Measurements from ENCODE around the gene SLC35A5. TPM values are rescaled to one million over a fixed set of nuclear protein-coding genes. Genes with fewer than 3 reads are reported as not detected.
A peak's percentile ranks its signal among the peaks of the same experiment; 100 is the strongest.

SLC35A5 gene
- total RNA-seq, 2 donors from 2014 or later: 39.9 to 43.2 TPM

DNA sequence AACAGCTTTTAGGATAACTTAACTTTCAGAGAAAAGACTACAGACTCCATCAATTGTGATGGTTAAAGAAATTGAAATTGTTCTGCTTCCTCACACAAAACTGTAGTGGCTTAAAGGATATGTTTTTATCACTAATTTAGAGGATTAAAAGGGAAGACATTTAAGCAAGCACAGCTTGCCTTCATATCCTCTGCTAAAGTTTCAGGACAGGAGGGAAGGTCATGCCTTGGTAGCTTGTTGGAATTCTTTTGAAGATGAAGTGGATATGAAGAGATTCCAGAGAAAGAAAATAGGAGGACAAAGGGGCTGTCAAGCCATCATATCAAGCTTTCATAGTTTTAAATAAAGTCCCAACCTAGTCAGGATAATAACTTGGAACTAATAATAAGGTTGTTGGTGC is 46.0 kb downstream of the SLC35A5 start:
- no peaks in the 10 kb centered on the region for H3K27me3 ChIP-seq (ENCODE audit: control insufficient read depth, insufficient read depth, low read length, poor library complexity, severe bottlenecking)
- no peaks in the 10 kb centered on the region for H3K9me3 Mint-ChIP-seq
- TF ChIP-seq, protein P1, sequence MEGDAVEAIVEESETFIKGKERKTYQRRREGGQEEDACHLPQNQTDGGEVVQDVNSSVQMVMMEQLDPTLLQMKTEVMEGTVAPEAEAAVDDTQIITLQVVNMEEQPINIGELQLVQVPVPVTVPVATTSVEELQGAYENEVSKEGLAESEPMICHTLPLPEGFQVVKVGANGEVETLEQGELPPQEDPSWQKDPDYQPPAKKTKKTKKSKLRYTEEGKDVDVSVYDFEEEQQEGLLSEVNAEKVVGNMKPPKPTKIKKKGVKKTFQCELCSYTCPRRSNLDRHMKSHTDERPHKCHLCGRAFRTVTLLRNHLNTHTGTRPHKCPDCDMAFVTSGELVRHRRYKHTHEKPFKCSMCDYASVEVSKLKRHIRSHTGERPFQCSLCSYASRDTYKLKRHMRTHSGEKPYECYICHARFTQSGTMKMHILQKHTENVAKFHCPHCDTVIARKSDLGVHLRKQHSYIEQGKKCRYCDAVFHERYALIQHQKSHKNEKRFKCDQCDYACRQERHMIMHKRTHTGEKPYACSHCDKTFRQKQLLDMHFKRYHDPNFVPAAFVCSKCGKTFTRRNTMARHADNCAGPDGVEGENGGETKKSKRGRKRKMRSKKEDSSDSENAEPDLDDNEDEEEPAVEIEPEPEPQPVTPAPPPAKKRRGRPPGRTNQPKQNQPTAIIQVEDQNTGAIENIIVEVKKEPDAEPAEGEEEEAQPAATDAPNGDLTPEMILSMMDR (conservative IDR thresholded peaks at IDR 0.05): no peak
- no peak for DNase-seq
- H3K27ac ChIP-seq (ENCODE audit: low read depth, low read length): peak overlapping the region; percentile 77
- H3K9ac ChIP-seq (ENCODE audit: extremely low read depth, low read length, poor library complexity, severe bottlenecking): no peak overlapping the region
- peaks cover 2% of the 10 kb centered on the region for H3K4me1 Mint-ChIP-seq
- no peak overlapping the region for H3K4me3 ChIP-seq (ENCODE audit: low read length)
- no peaks in the 10 kb centered on the region for H3K4me1 ChIP-seq (ENCODE audit: control insufficient read depth, insufficient read depth, low read length)
- H3K4me3 Mint-ChIP-seq: no peak overlapping the region
- H3K27ac Mint-ChIP-seq: no peak overlapping the region
- no peaks in the 10 kb centered on the region for H3K36me3 ChIP-seq (ENCODE audit: control insufficient read depth, insufficient read depth, low read length)
- no peaks in the 10 kb centered on the region for H3K36me3 Mint-ChIP-seq (ENCODE audit: low read depth)
- H3K27me3 Mint-ChIP-seq (ENCODE audit: insufficient read depth): no peaks in the 10 kb centered on the region
- H3K9me3 ChIP-seq (ENCODE audit: control insufficient read depth, low read length): no peaks in the 10 kb centered on the region

GRCh38 chr3:112610121-112610520 is 48.3 kb downstream of the SLC35A5 start:
- Histone ChIP-seq H3K9ac (ENCODE audit: extremely low read depth, low read length, poor library complexity, severe bottlenecking) (no peak overlapping the region), H3K27ac (ENCODE audit: low read depth, low read length) (peak overlapping the region; percentile 30)
- no peak overlapping the region for H3K27ac Mint-ChIP-seq

GRCh38 chr3:112611752-112612515 is 50.1 kb downstream of the SLC35A5 start:
- DNase-seq: no peak
- H3K27me3 Mint-ChIP-seq (ENCODE audit: insufficient read depth): no peaks in the 10 kb centered on the region
- peaks cover 8% of the 10 kb centered on the region for H3K4me1 Mint-ChIP-seq
- no peaks in the 10 kb centered on the region for H3K4me1 ChIP-seq (ENCODE audit: control insufficient read depth, insufficient read depth, low read length)
- TF ChIP-seq, protein P1 (conservative IDR thresholded peaks at IDR 0.05): no peak
- WGBS, 2 experiments (ENCODE audit: insufficient coverage in 1 of 2, insufficient read length in 1 of 2): 91 to 100% methylated on average over 2 to 3 of the region's 5 CpGs
- no peaks in the 10 kb centered on the region for H3K9me3 ChIP-seq (ENCODE audit: control insufficient read depth, low read length)
- no peaks in the 10 kb centered on the region for H3K36me3 Mint-ChIP-seq (ENCODE audit: low read depth)
- no peaks in the 10 kb centered on the region for H3K36me3 ChIP-seq (ENCODE audit: control insufficient read depth, insufficient read depth, low read length)
- H3K27ac Mint-ChIP-seq: no peak overlapping the region
- H3K4me3 Mint-ChIP-seq: no peak overlapping the region
- no peak overlapping the region for H3K27ac ChIP-seq (ENCODE audit: low read depth, low read length)
- H3K27me3 ChIP-seq (ENCODE audit: control insufficient read depth, insufficient read depth, low read length, poor library complexity, severe bottlenecking): no peaks in the 10 kb centered on the region
- H3K9me3 Mint-ChIP-seq: no peaks in the 10 kb centered on the region
- H3K4me3 ChIP-seq (ENCODE audit: low read length): no peak overlapping the region
- H3K9ac ChIP-seq (ENCODE audit: extremely low read depth, low read length, poor library complexity, severe bottlenecking): no peak overlapping the region

More at GRCh38 chr3:112610121-112610520, 48.3 kb downstream of the SLC35A5 start:
- Mint-ChIP-seq H3K4me3 (no peak overlapping the region), H3K27me3 (ENCODE audit: insufficient read depth) (no peaks in the 10 kb centered on the region), H3K36me3 (ENCODE audit: low read depth) (no peaks in the 10 kb centered on the region), H3K4me1 (peaks cover 2% of the 10 kb centered on the region), H3K9me3 (no peaks in the 10 kb centered on the region)
- DNase-seq: no peak
- Histone ChIP-seq H3K27me3 (ENCODE audit: control insufficient read depth, insufficient read depth, low read length, poor library complexity, severe bottlenecking) (no peaks in the 10 kb centered on the region), H3K4me1 (ENCODE audit: control insufficient read depth, insufficient read depth, low read length) (no peaks in the 10 kb centered on the region), H3K9me3 (ENCODE audit: control insufficient read depth, low read length) (no peaks in the 10 kb centered on the region), H3K36me3 (ENCODE audit: control insufficient read depth, insufficient read depth, low read length) (no peaks in the 10 kb centered on the region), H3K4me3 (ENCODE audit: low read length) (no peak overlapping the region)
- WGBS, 2 experiments (ENCODE audit: insufficient coverage in 1 of 2, insufficient read length in 1 of 2): 88 to 90% methylated on average over 3 of the region's 3 CpGs
- TF ChIP-seq, protein P1 (conservative IDR thresholded peaks at IDR 0.05): no peak
